Measurements from ENCODE around the gene EVA1A. TPM values are rescaled to one million over a fixed set of nuclear protein-coding genes. Genes with fewer than 3 reads are reported as not detected.

EVA1A gene
- polyA plus RNA-seq (ENCODE audit: insufficient read length) = 5.0 TPM

- DNase-seq (ENCODE audit: low read depth) = no peak
These were observed at the start of gene EVA1A for GRCh38 chr2:75560768-75561565. EVA1A (minus strand) TSS chr2:75560939; CDS start chr2:75518140, 42,799 bp downstream.

GRCh38 chr2:75609937-75610508, 49.3 kb upstream of the EVA1A start:
- DNase-seq (ENCODE audit: low read depth) = no peak

GRCh38 chr2:75609334-75609689, 48.6 kb upstream of the EVA1A start:
- DNase-seq (ENCODE audit: low read depth) = no peak

- DNase-seq (ENCODE audit: low read depth) = no peak
These were observed 48.1 kb upstream of the EVA1A start for GRCh38 chr2:75608684-75609333.

GRCh38 chr2:75607988-75608683, 47.4 kb upstream of the EVA1A start:
- DNase-seq (ENCODE audit: low read depth) = no peak

GRCh38 chr2:75607400-75607798, 46.7 kb upstream of the EVA1A start:
- DNase-seq (ENCODE audit: low read depth) = no peak

GRCh38 chr2:75606761-75607399, 46.1 kb upstream of the EVA1A start:
- DNase-seq (ENCODE audit: low read depth) = no peak

GRCh38 chr2:75605770-75606529, 45.2 kb upstream of the EVA1A start:
- no peak for DNase-seq (ENCODE audit: low read depth)

- DNase-seq (ENCODE audit: low read depth) = no peak
These were observed 43.7 kb upstream of the EVA1A start for GRCh38 chr2:75604484-75604883.

- no peak for DNase-seq (ENCODE audit: low read depth)
These were observed 42.7 kb upstream of the EVA1A start for GRCh38 chr2:75603477-75603876.

GRCh38 chr2:75602724-75603342, 42.1 kb upstream of the EVA1A start:
- DNase-seq (ENCODE audit: low read depth) = no peak

- DNase-seq (ENCODE audit: low read depth) = no peak
These were observed 39.8 kb upstream of the EVA1A start for GRCh38 chr2:75600461-75601011.

- no peak for DNase-seq (ENCODE audit: low read depth)
These were observed 37.9 kb upstream of the EVA1A start for GRCh38 chr2:75598589-75599155.

- DNase-seq (ENCODE audit: low read depth) = no peak
These were observed 37.2 kb upstream of the EVA1A start for GRCh38 chr2:75597949-75598348.

GRCh38 chr2:75596784-75597183, 36.0 kb upstream of the EVA1A start:
- DNase-seq (ENCODE audit: low read depth) = no peak

- DNase-seq (ENCODE audit: low read depth) = no peak
These were observed 35.0 kb upstream of the EVA1A start for GRCh38 chr2:75595541-75596395.

GRCh38 chr2:75594596-75594995, 33.9 kb upstream of the EVA1A start:
- DNase-seq (ENCODE audit: low read depth) = no peak

GRCh38 chr2:75592888-75593287, 32.1 kb upstream of the EVA1A start:
- no peak for DNase-seq (ENCODE audit: low read depth)

GRCh38 chr2:75592030-75592429, 31.3 kb upstream of the EVA1A start:
- no peak for DNase-seq (ENCODE audit: low read depth)

Measured in forelimb muscle (tissue), 1 donor.